Calu3 (cell line): ENCODE data around the gene MXRA8. TPM values are rescaled to one million over a fixed set of nuclear protein-coding genes. Genes with fewer than 3 reads are reported as not detected.

Experiments used
- BruUV-seq: library from RNA; stranded (reverse); fragments of 400-500 nt; replicated peaks from 2 replicates; lab custom pipeline; 2021; lab: Mats Ljungman, UMichigan
- CTCF ChIA-PET: fragments of 300-600 bp; sonication (Branson Sonifier 250); formaldehyde crosslinking; loops from one replicate; lab custom pipeline; 2022; ENCODE audit warnings: antibody characterized with exemption; lab: Charles Lee
- DNase-seq: peaks from one replicate; pipeline ENCODE4 v3.0.0; 2022
- H3K27ac Mint-ChIP-seq: one replicate; pipeline ENCODE4 v1.8.0; 2022; ENCODE audit warnings: mixed read lengths; ENCODE audit not compliant: unreplicated experiment
- H3K27me3 Mint-ChIP-seq: one replicate; pipeline ENCODE4 v1.8.0; 2022; ENCODE audit warnings: mixed read lengths; ENCODE audit not compliant: unreplicated experiment
- H3K36me3 Mint-ChIP-seq: one replicate; pipeline ENCODE4 v1.8.0; 2022; ENCODE audit warnings: mild to moderate bottlenecking, moderate library complexity, mixed read lengths; ENCODE audit not compliant: insufficient read depth, unreplicated experiment
- H3K4me1 Mint-ChIP-seq: one replicate; pipeline ENCODE4 v1.8.0; 2022; ENCODE audit warnings: mild to moderate bottlenecking, low read depth, mixed read lengths; ENCODE audit not compliant: unreplicated experiment
- H3K4me3 Mint-ChIP-seq: one replicate; pipeline ENCODE4 v1.8.0; 2022; ENCODE audit warnings: mild to moderate bottlenecking, low read depth, moderate library complexity, mixed read lengths; ENCODE audit not compliant: unreplicated experiment
- H3K9me3 Mint-ChIP-seq: one replicate; pipeline ENCODE4 v1.8.0; 2022; ENCODE audit warnings: low read depth, mixed read lengths; ENCODE audit not compliant: unreplicated experiment
- intact Hi-C: fragments of 100-400 bp; cut with micrococcal nuclease; formaldehyde crosslinking; loops from one replicate; pipeline ENCODE4 v1.10.0; 2022; ENCODE audit not compliant: unreplicated experiment
- total RNA-seq: library from RNA; stranded (reverse); gene quantifications from 2 replicates; pipeline ENCODE4 v1.2.3, GENCODE V29; 2022
- TF ChIP-seq, protein P1 (sequence below): fragments of 200-600 bp; IDR thresholded peaks from one replicate; pipeline ENCODE4 v1.8.0; 2022; ENCODE audit warnings: antibody characterized with exemption; ENCODE audit not compliant: unreplicated experiment

Gene MXRA8
- total RNA-seq, 1 experiment from 2014 or later: not detected

DNA sequence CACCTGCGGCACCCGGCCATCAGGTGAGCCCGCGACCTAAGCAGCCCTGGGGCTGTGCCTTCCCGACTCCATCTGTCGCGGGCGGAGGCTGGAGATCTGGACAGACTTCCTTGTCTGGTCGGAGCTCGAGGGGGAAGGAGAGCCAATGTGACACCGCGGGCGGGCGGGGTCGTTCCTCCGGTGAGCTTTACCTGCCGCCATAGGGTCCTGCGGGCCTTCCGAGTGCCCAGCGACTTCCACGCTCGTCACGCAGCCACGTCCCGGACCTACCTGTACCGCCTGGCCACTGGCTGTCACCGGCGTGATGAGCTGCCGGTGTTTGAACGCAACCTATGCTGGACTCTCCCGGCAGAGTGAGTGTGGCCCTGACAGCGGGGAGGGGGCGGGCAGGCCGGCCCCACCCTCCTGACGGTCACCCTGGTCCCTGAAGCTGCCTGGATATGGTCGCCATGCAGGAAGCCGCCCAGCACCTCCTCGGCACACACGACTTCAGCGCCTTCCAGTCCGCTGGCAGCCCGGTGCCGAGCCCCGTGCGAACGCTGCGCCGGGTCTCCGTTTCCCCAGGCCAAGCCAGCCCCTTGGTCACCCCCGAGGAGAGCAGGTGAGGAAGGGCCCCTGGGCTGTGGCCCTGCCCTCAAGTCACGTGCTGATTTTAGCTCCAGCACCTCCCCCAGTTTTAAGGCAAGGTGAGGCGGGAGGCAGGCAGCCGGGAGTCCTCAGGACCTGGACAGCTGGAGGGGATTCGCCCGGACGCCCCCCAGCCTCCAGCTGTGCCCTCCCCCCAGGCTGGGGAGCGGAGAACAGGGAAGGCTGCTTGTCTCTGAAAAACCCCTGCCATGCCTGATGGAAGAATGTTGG is 48.9 kb downstream of the MXRA8 start:
- no peaks in the 10 kb centered on the region for H3K4me1 Mint-ChIP-seq
- no peaks in the 10 kb centered on the region for H3K27me3 Mint-ChIP-seq
- peaks cover 75% of the 10 kb centered on the region for H3K36me3 Mint-ChIP-seq
- peak overlapping the region; percentile 73 for H3K4me3 Mint-ChIP-seq
- H3K9me3 Mint-ChIP-seq: no peaks in the 10 kb centered on the region
- CTCF ChIA-PET: interaction anchor here (0.6 kb wide), 1 partner anchor 131 kb away, joined by 3 read pairs; no protein-coding TSS in a partner anchor
- TF ChIP-seq, protein P1, sequence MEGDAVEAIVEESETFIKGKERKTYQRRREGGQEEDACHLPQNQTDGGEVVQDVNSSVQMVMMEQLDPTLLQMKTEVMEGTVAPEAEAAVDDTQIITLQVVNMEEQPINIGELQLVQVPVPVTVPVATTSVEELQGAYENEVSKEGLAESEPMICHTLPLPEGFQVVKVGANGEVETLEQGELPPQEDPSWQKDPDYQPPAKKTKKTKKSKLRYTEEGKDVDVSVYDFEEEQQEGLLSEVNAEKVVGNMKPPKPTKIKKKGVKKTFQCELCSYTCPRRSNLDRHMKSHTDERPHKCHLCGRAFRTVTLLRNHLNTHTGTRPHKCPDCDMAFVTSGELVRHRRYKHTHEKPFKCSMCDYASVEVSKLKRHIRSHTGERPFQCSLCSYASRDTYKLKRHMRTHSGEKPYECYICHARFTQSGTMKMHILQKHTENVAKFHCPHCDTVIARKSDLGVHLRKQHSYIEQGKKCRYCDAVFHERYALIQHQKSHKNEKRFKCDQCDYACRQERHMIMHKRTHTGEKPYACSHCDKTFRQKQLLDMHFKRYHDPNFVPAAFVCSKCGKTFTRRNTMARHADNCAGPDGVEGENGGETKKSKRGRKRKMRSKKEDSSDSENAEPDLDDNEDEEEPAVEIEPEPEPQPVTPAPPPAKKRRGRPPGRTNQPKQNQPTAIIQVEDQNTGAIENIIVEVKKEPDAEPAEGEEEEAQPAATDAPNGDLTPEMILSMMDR: no peak
- intact Hi-C loops: no loop called here
- BruUV-seq: TSS peak; percentile 39
- no peak overlapping the region for H3K27ac Mint-ChIP-seq
- no peak for DNase-seq

DNA sequence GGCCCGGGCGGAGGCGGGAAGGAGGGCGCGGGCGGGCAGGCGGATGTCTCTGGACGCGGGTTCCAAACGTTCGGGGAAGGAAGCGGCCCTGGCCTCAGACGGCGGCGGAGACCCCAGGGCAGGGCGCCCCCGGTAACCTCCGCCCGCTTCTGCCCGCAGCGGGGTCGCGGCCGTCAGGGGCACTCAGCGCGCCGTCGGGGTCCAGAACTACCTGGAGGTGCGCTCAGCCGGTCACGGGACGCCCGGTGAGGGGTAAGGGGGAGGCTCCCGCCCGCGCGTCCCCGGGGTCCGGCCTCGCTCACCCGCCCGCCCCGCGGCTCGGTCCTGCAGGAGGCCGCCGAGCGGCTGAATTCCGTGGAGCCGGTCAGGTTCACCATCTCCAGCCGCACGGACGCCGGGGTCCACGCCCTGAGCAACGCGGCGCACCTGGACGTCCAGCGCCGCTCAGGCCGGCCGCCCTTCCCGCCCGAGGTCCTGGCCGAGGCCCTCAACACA is 49.6 kb downstream of the MXRA8 start:
- Mint-ChIP-seq H3K27ac (no peak overlapping the region), H3K27me3 (no peaks in the 10 kb centered on the region), H3K4me1 (no peaks in the 10 kb centered on the region), H3K4me3 (peak overlapping the region; percentile 73), H3K36me3 (peaks cover 73% of the 10 kb centered on the region), H3K9me3 (no peaks in the 10 kb centered on the region)
- CTCF ChIA-PET: no interaction called here
- no TSS peak for BruUV-seq
- no peak for DNase-seq
- TF ChIP-seq, protein P1: no peak
- intact Hi-C loops: no loop called here

DNA sequence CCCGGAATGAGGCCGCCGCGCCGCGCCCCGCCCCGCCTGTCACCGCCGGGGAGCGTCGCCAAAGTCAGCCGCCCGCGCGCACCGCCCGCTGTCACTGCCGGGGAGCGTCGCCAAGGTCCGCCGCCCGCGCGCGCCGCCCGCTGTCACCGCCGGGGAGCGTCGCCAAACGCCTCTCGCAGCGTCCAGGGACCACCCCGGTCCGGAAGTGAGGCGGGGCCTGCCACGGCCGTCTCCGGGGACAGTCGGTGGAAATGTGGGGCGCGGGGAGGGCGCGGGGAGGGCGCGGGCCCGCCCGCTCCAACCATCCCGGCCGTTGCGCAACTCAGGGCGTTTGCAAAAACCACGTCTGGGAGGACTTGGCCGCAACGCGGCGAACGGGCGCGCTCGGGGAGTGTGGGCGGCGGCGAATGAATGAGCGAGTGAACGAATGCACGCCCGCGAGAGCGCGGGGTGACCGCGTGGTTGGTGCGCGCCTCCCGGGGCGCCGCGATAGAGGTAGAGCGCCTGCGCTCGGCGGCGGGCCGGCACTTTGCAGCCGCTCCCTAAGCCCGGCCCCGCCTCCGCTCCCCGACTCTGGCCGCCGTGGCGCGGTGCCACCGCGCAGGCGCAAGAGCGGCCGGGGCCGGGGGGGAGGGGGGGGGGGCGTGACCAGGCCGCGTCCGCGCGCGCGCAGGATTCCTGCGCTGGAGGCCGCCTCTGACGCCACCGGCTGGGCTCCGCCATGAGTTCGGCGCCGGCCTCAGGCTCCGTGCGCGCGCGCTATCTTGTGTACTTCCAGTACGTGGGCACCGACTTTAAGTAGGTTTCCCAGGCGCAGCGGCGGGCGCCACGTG is 50.2 kb downstream of the MXRA8 start, which contains the start of the genes ACAP3 and PUSL1:
Gene ACAP3 (minus strand): TSS at position 8 of the 833 bp plus-strand sequence. CDS start 115 bp downstream, outside the sequence.
Gene PUSL1 (plus strand): TSS at position 675 of the 833 bp plus-strand sequence. CDS start 47 bp downstream, at position 722.
- BruUV-seq: no TSS peak
- Mint-ChIP-seq H3K9me3 (no peaks in the 10 kb centered on the region), H3K27ac (peak within 1 kb of the TSS; percentile 15), H3K4me1 (no peaks in the 10 kb centered on the region), H3K4me3 (peak within 1 kb of the TSS; percentile 73), H3K36me3 (peaks cover 68% of the 10 kb centered on the region), H3K27me3 (no peaks in the 10 kb centered on the region)
- CTCF ChIA-PET: no interaction called here
- TF ChIP-seq, protein P1: no peak
- peak; percentile 86 for DNase-seq
- intact Hi-C loops: no loop called here

DNA sequence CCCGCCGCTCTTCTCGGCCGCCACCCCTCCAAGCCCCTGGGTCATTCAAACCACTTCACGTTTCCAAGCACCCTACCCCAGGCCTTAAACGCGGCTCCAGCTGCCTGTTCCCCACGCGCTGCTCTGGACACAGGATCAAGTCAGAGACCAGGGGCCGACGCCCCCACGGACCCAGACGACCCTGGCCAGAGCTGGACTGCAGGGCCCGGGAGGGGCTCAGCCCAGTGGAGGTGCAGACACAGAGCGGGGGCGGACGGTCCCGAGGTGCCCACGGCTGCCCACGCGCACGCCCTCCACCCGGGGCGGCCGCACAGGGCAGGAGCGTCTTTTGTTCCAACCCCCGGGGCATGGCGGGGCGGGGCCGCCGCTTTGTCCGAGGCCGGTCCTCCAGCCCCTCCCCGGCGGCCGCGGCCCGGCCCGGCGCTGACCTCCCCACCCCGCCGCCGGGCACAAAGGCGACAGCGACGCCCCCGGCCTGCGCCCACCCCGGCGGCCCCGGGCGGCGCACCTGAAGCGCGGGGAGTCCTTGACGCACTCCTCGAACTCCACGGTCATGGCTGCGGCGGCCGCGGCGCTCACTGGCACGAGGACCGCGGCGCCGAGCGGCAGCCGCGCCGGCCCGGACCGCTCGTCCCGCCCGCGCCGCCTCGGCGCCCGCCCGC is 51.0 kb downstream of the MXRA8 start:
- Mint-ChIP-seq H3K9me3 (no peaks in the 10 kb centered on the region), H3K27me3 (no peaks in the 10 kb centered on the region), H3K36me3 (peaks cover 62% of the 10 kb centered on the region), H3K27ac (no peak overlapping the region), H3K4me1 (no peaks in the 10 kb centered on the region), H3K4me3 (peak overlapping the region; percentile 73)
- intact Hi-C loops: no loop called here
- peak; percentile 43 for DNase-seq
- CTCF ChIA-PET: no interaction called here
- no TSS peak for BruUV-seq
- TF ChIP-seq, protein P1: no peak
